Keratinocyte (primary cell): ENCODE measurements around the gene PGLYRP3. TPM values are rescaled to one million over a fixed set of nuclear protein-coding genes. Genes with fewer than 3 reads are reported as not detected.

Source experiments
- DNase-seq: peaks from one replicate; pipeline ENCODE4 v3.0.0-alpha.2; 2011; ENCODE audit warnings: low read depth, missing footprints, low spot score
- FAIRE-seq: peaks from 2 replicates; lab custom pipeline; 2011; peaks lifted over from hg19 to GRCh38; lab: Jason Lieb, UNC
- H2AFZ ChIP-seq: 2 replicates; pipeline ENCODE4 v1.6.0; 2012; ENCODE audit warnings: low read length, control low read depth, inconsistent platforms; ENCODE audit not compliant: control insufficient read depth
- H3K27ac ChIP-seq: 2 replicates; pipeline ENCODE4 v1.5.1; 2011; ENCODE audit warnings: low read length; ENCODE audit not compliant: control insufficient read depth, insufficient read depth
- H3K27me3 ChIP-seq: 3 replicates; pipeline ENCODE4 v1.6.0; 2011; ENCODE audit warnings: low read length; ENCODE audit not compliant: control insufficient read depth, insufficient read depth; ENCODE audit errors: extremely low read depth
- H3K36me3 ChIP-seq, 2 experiments: 2 replicates in 1 of 2; 3 replicates in 1 of 2; pipeline ENCODE4 v1.5.1; 2011; ENCODE audit warnings: low read length in 2 of 2, mild to moderate bottlenecking in 1 of 2; ENCODE audit not compliant: control insufficient read depth in 2 of 2, insufficient read depth in 2 of 2; ENCODE audit errors: extremely low read depth in 1 of 2
- H3K4me1 ChIP-seq: 3 replicates; pipeline ENCODE4 v1.5.1; 2011; ENCODE audit warnings: low read length; ENCODE audit not compliant: control insufficient read depth, insufficient read depth; ENCODE audit errors: extremely low read depth
- H3K4me2 ChIP-seq: 3 replicates; pipeline ENCODE4 v1.6.0; 2011; ENCODE audit warnings: low read depth, low read length; ENCODE audit not compliant: control insufficient read depth, insufficient read depth; ENCODE audit errors: extremely low read depth
- H3K4me3 ChIP-seq, 3 experiments: fragments of 200-600 bp in 1 of 3; sonication (generic) in 1 of 3; 2 replicates in 2 of 3; 3 replicates in 1 of 3; pipeline ENCODE4 v1.5.1; 2011 to 2016; ENCODE audit warnings: low read length in 3 of 3, mild to moderate bottlenecking in 3 of 3, control low read depth in 2 of 3, inconsistent platforms in 1 of 3, low read depth in 1 of 3, mixed read lengths in 1 of 3, mixed run types in 1 of 3, moderate library complexity in 1 of 3; ENCODE audit not compliant: control insufficient read depth in 2 of 3, insufficient read depth in 2 of 3; ENCODE audit errors: extremely low read depth in 1 of 3
- H3K79me2 ChIP-seq: 2 replicates; pipeline ENCODE4 v1.6.0; 2012; ENCODE audit warnings: low read length; ENCODE audit not compliant: control insufficient read depth, insufficient read depth
- H3K9ac ChIP-seq: 3 replicates; pipeline ENCODE4 v1.6.0; 2011; ENCODE audit warnings: low read length; ENCODE audit not compliant: control insufficient read depth, insufficient read depth; ENCODE audit errors: extremely low read depth
- H3K9me1 ChIP-seq: 3 replicates; pipeline ENCODE4 v1.6.0; 2011; ENCODE audit warnings: low read length; ENCODE audit not compliant: control insufficient read depth, insufficient read depth; ENCODE audit errors: extremely low read depth
- H3K9me3 ChIP-seq: 2 replicates; pipeline ENCODE4 v1.5.1; 2012; ENCODE audit warnings: low read depth, low read length; ENCODE audit not compliant: control insufficient read depth
- H4K20me1 ChIP-seq: 3 replicates; pipeline ENCODE4 v1.6.0; 2011; ENCODE audit warnings: low read length; ENCODE audit not compliant: control insufficient read depth, insufficient read depth; ENCODE audit errors: extremely low read depth
- EZH2 ChIP-seq: IDR thresholded peaks from one replicate; pipeline ENCODE4 v1.6.1; 2012; ENCODE audit warnings: inconsistent platforms, mild to moderate bottlenecking, low read length, moderate library complexity
- dilution Hi-C: fragments of 300-500 bp; cut with MboI; formaldehyde crosslinking; loops from one replicate; pipeline ENCODE4 v1.7.0; 2020; ENCODE audit warnings: low sequenced_read_pairs; ENCODE audit not compliant: extremely low pct_ligation_motif_present
- polyA plus RNA-seq, 5 experiments: library from polyadenylated mRNA; depleted of rRNA in 3 of 5; stranded (reverse) in 3 of 5; stranded (forward) in 1 of 5; unstranded in 1 of 5; fragments of >200 nt; gene quantifications; 1 replicate in 1 of 5; 2 replicates in 3 of 5; 3 replicates in 1 of 5; pipeline versions ENCODE4 v1.2.1 to v1.2.3, GENCODE V29; 2011 to 2012; ENCODE audit warnings: missing spikeins in 2 of 5, low read depth in 1 of 5, low replicate concordance in 1 of 5
- TF ChIP-seq, protein P1 (sequence below), 3 experiments: IDR thresholded peaks in 1 of 3; conservative IDR thresholded peaks in 1 of 3; optimal IDR thresholded peaks in 1 of 3; 2 replicates in 2 of 3; 3 replicates in 1 of 3; pipeline versions ENCODE3 to v1.5.1; 2011; ENCODE audit warnings: low read length in 3 of 3, mild to moderate bottlenecking in 3 of 3, moderate library complexity in 2 of 3, control low read depth in 1 of 3, inconsistent platforms in 1 of 3; ENCODE audit not compliant: insufficient read depth in 2 of 3; ENCODE audit errors: extremely low read depth in 1 of 3

Gene PGLYRP3
- polyA plus RNA-seq, 1 donor (not counting 4 experiments of a cell fraction or from before 2014, with no cell fraction given): 0.93 TPM

DNA sequence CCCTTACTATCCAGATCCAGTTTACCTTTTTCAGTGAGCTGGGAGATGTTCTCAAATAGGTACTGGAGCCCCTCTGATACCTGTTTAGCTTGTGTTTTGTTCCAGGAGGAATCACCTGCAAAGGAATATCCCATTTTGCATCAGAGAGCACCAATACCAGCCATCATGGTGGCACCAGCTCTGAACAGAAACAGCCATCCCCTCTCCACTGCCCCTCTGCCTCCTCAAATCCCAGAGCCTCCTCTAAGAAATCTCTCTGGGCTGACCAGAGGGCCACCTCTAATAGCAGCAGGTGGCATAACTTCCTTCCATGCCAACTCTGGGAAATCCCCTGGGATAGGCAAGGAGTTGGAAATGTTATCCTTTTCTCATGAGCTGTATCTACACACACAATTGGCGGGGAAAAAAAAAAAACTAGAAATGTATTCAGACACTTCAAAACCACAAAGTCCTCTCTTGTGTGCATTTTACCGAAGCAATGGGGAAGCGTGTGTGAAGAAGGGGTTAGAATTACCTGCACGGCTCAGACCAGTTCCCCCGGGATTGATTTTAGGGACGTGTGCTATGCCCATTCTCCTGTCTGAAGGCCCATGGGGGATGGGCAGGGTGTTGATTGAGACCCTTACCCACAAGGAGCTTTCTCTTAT, 33.4 kb upstream of the PGLYRP3 start:
- no peak for FAIRE-seq
- H3K9me1 ChIP-seq: no peaks in the 10 kb centered on the region
- no peaks in the 10 kb centered on the region for H3K79me2 ChIP-seq
- no peaks in the 10 kb centered on the region for H3K36me3 ChIP-seq
- dilution Hi-C loops: no loop called here
- no peak overlapping the region for H3K9ac ChIP-seq
- no peaks in the 10 kb centered on the region for H3K9me3 ChIP-seq
- no peak overlapping the region for H3K4me3 ChIP-seq
- no peak overlapping the region for H3K27ac ChIP-seq
- H3K4me1 ChIP-seq: peaks cover 25% of the 10 kb centered on the region
- H3K4me2 ChIP-seq: no peak overlapping the region
- TF ChIP-seq, protein P1, sequence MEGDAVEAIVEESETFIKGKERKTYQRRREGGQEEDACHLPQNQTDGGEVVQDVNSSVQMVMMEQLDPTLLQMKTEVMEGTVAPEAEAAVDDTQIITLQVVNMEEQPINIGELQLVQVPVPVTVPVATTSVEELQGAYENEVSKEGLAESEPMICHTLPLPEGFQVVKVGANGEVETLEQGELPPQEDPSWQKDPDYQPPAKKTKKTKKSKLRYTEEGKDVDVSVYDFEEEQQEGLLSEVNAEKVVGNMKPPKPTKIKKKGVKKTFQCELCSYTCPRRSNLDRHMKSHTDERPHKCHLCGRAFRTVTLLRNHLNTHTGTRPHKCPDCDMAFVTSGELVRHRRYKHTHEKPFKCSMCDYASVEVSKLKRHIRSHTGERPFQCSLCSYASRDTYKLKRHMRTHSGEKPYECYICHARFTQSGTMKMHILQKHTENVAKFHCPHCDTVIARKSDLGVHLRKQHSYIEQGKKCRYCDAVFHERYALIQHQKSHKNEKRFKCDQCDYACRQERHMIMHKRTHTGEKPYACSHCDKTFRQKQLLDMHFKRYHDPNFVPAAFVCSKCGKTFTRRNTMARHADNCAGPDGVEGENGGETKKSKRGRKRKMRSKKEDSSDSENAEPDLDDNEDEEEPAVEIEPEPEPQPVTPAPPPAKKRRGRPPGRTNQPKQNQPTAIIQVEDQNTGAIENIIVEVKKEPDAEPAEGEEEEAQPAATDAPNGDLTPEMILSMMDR (optimal IDR thresholded peaks at IDR 0.05 in 1 of 3, IDR thresholded peaks at IDR 0.05 in 1 of 3, conservative IDR thresholded peaks at IDR 0.05 in 1 of 3; ENCODE audit: extremely low read depth in 1 of 3, insufficient read depth in 2 of 3, low read length in 3 of 3): no peak
- no peak for TF ChIP-seq EZH2
- no peak for DNase-seq
- H3K27me3 ChIP-seq: peaks cover 3% of the 10 kb centered on the region
- H2AFZ ChIP-seq: no peak overlapping the region
- H4K20me1 ChIP-seq: no peaks in the 10 kb centered on the region

DNA sequence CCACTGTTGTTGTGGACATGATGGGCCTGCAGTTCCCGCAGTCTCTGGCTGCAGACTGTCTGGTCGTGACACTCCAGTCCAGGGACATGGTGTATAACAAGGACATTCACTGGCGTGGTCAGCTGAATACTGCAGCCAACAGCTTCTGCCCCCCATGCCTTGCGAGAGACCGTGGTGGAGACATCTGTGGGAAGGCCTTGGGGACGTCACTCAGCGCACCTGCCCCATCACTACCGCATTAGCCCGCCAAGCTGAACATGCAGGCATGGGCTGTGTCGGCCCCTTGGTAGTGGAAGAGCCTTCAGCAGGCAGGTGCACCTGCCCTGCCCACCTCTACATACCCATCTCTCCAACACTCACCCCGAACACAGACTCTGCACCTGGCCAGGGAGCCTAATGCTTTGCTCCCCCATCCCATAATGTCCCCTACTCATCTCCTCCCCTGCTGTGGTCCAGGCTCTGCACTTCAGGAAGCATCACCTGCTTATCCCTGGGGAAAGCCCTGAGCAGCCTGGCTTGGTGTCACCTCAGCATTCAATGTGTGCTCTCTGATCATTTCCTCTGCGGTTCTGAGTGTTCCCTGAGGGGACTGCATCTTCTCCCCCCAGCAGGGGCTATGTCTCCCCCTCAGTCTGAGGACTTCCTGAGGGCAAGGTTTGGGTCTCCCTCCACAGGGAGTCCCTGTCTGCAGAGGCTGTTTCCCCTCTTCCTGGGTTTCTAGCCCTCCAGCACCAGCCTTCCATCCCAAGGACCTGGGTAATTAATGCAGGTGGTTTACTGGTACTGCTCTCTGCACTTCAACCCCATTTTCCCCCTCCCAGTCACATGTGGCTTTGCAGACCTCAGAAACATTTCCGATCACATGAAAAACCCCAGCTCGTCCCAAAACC, 32.7 kb upstream of the PGLYRP3 start:
- dilution Hi-C loops: no loop called here
- FAIRE-seq: no peak

More for the DNA sequence above, 32.7 kb upstream of the PGLYRP3 start:
- H2AFZ ChIP-seq: no peak overlapping the region
- H3K4me1 ChIP-seq: peaks cover 25% of the 10 kb centered on the region
- H3K79me2 ChIP-seq: no peaks in the 10 kb centered on the region
- peaks cover 3% of the 10 kb centered on the region for H3K27me3 ChIP-seq
- no peaks in the 10 kb centered on the region for H3K9me3 ChIP-seq
- no peak overlapping the region for H3K4me3 ChIP-seq
- H3K4me2 ChIP-seq: no peak overlapping the region
- DNase-seq: no peak
- no peaks in the 10 kb centered on the region for H4K20me1 ChIP-seq
- no peak overlapping the region for H3K27ac ChIP-seq
- H3K36me3 ChIP-seq: no peaks in the 10 kb centered on the region
- TF ChIP-seq EZH2: no peak
- TF ChIP-seq, protein P1 (optimal IDR thresholded peaks at IDR 0.05 in 1 of 3, IDR thresholded peaks at IDR 0.05 in 1 of 3, conservative IDR thresholded peaks at IDR 0.05 in 1 of 3; ENCODE audit: extremely low read depth in 1 of 3, insufficient read depth in 2 of 3, low read length in 3 of 3): no peak
- H3K9ac ChIP-seq: no peak overlapping the region
- H3K9me1 ChIP-seq: no peaks in the 10 kb centered on the region
